Smooth muscle cell (in vitro differentiated cells): ENCODE measurements around the gene PNPLA1. TPM values are rescaled to one million over a fixed set of nuclear protein-coding genes. Genes with fewer than 3 reads are reported as not detected.

ENCODE experiments used
- DNase-seq: peaks from one replicate; lab custom pipeline; 2025; ENCODE audit not compliant: unreplicated experiment; lab: John Stamatoyannopoulos, UW
- H2AFZ ChIP-seq: fragments of 200-600 bp; sonication (generic); 2 replicates; pipeline ENCODE4 v1.6.0; 2016; ENCODE audit warnings: antibody characterized with exemption, low read depth, mild to moderate bottlenecking
- H3F3A ChIP-seq: fragments of 200-600 bp; sonication (generic); 2 replicates; pipeline ENCODE4 v1.6.0; 2017; ENCODE audit warnings: antibody characterized with exemption, low read depth
- H3K27ac ChIP-seq: fragments of 200-600 bp; sonication (generic); 2 replicates; pipeline ENCODE4 v1.5.1; 2016; ENCODE audit warnings: low read depth, mild to moderate bottlenecking
- H3K27me3 ChIP-seq: fragments of 200-600 bp; sonication (generic); 2 replicates; pipeline ENCODE4 v1.6.1; 2016; ENCODE audit warnings: low read depth, mild to moderate bottlenecking
- H3K36me3 ChIP-seq: fragments of 200-600 bp; sonication (generic); 2 replicates; pipeline ENCODE4 v1.5.1; 2016; ENCODE audit warnings: low read depth
- H3K4me1 ChIP-seq: fragments of 200-600 bp; sonication (generic); 2 replicates; pipeline ENCODE4 v1.5.1; 2016; ENCODE audit warnings: low read depth
- H3K4me2 ChIP-seq: fragments of 200-600 bp; sonication (generic); 2 replicates; pipeline ENCODE4 v1.6.0; 2016; ENCODE audit warnings: mild to moderate bottlenecking
- H3K4me3 ChIP-seq: fragments of 200-600 bp; sonication (generic); 2 replicates; pipeline ENCODE4 v1.5.1; 2016; ENCODE audit warnings: mild to moderate bottlenecking
- H3K79me2 ChIP-seq: fragments of 200-600 bp; sonication (generic); 2 replicates; pipeline ENCODE4 v1.6.0; 2016; ENCODE audit warnings: low read depth, mild to moderate bottlenecking
- H3K9ac ChIP-seq: fragments of 200-600 bp; sonication (generic); 2 replicates; pipeline ENCODE4 v1.6.0; 2016; ENCODE audit warnings: low read depth
- H3K9me3 ChIP-seq: fragments of 200-600 bp; sonication (generic); replicated peaks from 2 replicates; pipeline ENCODE4 v1.5.1; 2016; ENCODE audit warnings: low read depth
- H4K20me1 ChIP-seq: fragments of 200-600 bp; sonication (generic); 2 replicates; pipeline ENCODE4 v1.6.0; 2016; ENCODE audit warnings: low read depth
- CTCF ChIP-seq: fragments of 200-600 bp; sonication (generic); IDR thresholded peaks from 2 replicates; pipeline ENCODE4 v1.5.1; 2017; ENCODE audit warnings: borderline replicate concordance, mild to moderate bottlenecking, antibody characterized with exemption; ENCODE audit not compliant: insufficient read depth, poor library complexity, severe bottlenecking
- WGBS: methylation state at CpG from one replicate; pipeline ENCODE4 v1.1.7; 2016; ENCODE audit warnings: low lambda C conversion rate; 5-methylcytosine and 5-hydroxymethylcytosine counted together
- polyA plus RNA-seq: library from polyadenylated mRNA; unstranded; fragments of >200 nt; fragmentation: Nextera tagmentation; extraction: Ambion mirVana; gene quantifications from 2 replicates; pipeline ENCODE4 v1.2.1, GENCODE V29; 2016
- total RNA-seq: library from RNA; depleted of rRNA; stranded (reverse); fragments of >200 nt; gene quantifications from 2 replicates; pipeline ENCODE4 v1.2.3, GENCODE V29; 2014

PNPLA1 gene
- total and polyA plus RNA-seq, 2 experiments from 2014 or later: not detected

DNA sequence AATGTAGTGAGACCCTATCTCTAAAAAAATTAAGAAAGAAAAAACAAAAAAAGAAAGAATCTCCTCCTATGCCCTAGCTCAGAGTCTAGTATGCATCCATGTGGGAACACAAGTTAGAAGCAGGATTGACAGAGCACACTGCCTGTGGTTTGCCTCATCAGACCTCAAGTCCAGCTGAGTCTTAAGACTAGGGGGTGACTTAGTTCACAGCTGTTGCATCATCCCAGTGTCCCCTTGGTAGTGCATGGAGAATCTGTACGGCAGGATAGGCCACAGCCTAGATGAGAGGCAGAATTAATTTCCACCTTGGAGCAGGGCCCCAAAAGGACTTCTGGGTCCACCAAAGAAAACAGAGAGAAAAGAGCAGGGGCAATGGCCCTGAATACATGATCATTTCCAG is 13.7 kb downstream of the PNPLA1 start:
- no peak overlapping the region for H3K9ac ChIP-seq
- H3K27ac ChIP-seq: no peak overlapping the region
- no peak for TF ChIP-seq CTCF
- no peaks in the 10 kb centered on the region for H3K79me2 ChIP-seq
- no peak overlapping the region for H3K4me3 ChIP-seq
- no peak overlapping the region for H3K4me2 ChIP-seq
- H3K27me3 ChIP-seq: peaks cover 29% of the 10 kb centered on the region
- no peaks in the 10 kb centered on the region for H3F3A ChIP-seq
- no peak overlapping the region for H2AFZ ChIP-seq
- no peaks in the 10 kb centered on the region for H3K9me3 ChIP-seq
- DNase-seq: no peak
- H3K4me1 ChIP-seq: no peaks in the 10 kb centered on the region
- H4K20me1 ChIP-seq: no peaks in the 10 kb centered on the region
- H3K36me3 ChIP-seq: no peaks in the 10 kb centered on the region
- 80% methylated on average over 1 of the region's 1 CpG for WGBS

DNA sequence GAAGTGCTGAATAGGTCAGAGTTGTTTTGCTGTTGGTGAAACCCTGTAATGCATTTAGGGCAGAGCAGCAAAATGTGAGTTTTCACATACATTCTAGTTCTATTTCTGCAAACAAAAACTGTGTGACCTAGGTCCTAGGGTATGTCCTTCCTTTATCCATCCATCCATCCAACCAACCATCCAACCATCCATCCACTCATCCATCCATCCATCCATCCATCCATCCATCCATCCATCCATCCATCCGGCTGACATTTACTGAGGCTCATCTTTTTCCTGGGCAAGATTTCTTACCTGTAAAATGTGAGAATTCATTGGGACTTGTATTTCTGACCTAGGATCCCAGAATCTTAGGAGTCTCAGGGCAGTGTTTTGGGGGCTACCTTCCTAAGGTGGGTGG is 14.5 kb downstream of the PNPLA1 start:
- H3K9ac ChIP-seq: no peak overlapping the region
- peaks cover 29% of the 10 kb centered on the region for H3K27me3 ChIP-seq
- no peaks in the 10 kb centered on the region for H3K9me3 ChIP-seq
- H3K27ac ChIP-seq: no peak overlapping the region
- no peaks in the 10 kb centered on the region for H3F3A ChIP-seq
- no peaks in the 10 kb centered on the region for H3K4me1 ChIP-seq
- DNase-seq: no peak
- 100% methylated on average over 1 of the region's 1 CpG for whole genome bisulfite sequencing
- no peaks in the 10 kb centered on the region for H4K20me1 ChIP-seq
- H3K36me3 ChIP-seq: no peaks in the 10 kb centered on the region
- H3K79me2 ChIP-seq: no peaks in the 10 kb centered on the region
- no peak overlapping the region for H3K4me2 ChIP-seq
- no peak for TF ChIP-seq CTCF
- H3K4me3 ChIP-seq: no peak overlapping the region
- H2AFZ ChIP-seq: no peak overlapping the region

GRCh38 chr6:36285187-36285671 is 15.4 kb downstream of the PNPLA1 start:
- Histone ChIP-seq H2AFZ (no peak overlapping the region), H3K4me1 (no peaks in the 10 kb centered on the region), H3K79me2 (no peaks in the 10 kb centered on the region), H3K9me3 (no peaks in the 10 kb centered on the region), H3K27me3 (peaks cover 29% of the 10 kb centered on the region), H3F3A (no peaks in the 10 kb centered on the region), H3K9ac (no peak overlapping the region), H4K20me1 (no peaks in the 10 kb centered on the region), H3K27ac (no peak overlapping the region), H3K4me3 (no peak overlapping the region), H3K36me3 (no peaks in the 10 kb centered on the region), H3K4me2 (no peak overlapping the region)
- WGBS: 24% methylated on average over 26 of the region's 26 CpGs
- no peak for DNase-seq
- TF ChIP-seq CTCF: no peak

DNA sequence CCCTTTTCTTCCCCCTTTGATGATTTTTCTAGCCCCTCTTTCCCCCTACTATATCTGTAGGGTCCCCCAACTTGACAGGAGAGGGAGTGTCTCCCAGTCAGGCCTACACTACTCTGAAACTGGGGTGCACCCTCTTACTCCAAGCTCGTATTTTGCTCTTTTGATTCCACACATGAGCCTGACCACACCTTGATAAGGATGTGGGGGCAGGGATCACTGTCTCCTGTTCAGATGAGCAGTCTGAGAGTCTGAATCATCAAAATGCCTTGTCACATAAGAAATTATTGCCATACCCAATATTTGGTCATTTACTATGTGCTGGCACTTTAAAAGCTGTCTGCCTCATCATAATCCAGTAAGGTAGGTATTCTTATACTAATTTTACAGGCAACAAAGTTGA is 15.9 kb downstream of the PNPLA1 start:
- Histone ChIP-seq H3K79me2 (no peaks in the 10 kb centered on the region), H3K4me1 (no peaks in the 10 kb centered on the region), H3K27me3 (peaks cover 29% of the 10 kb centered on the region), H3F3A (no peaks in the 10 kb centered on the region), H3K9ac (no peak overlapping the region), H3K9me3 (no peaks in the 10 kb centered on the region), H3K4me3 (no peak overlapping the region), H3K4me2 (no peak overlapping the region), H2AFZ (no peak overlapping the region), H3K36me3 (no peaks in the 10 kb centered on the region), H4K20me1 (no peaks in the 10 kb centered on the region), H3K27ac (no peak overlapping the region)
- TF ChIP-seq CTCF: no peak
- whole genome bisulfite sequencing: 69% methylated on average over 1 of the region's 1 CpG
- no peak for DNase-seq
